K562 (cell line): Measurements from ENCODE around the gene CTSW. TPM values are rescaled to one million over a fixed set of nuclear protein-coding genes. Genes with fewer than 3 reads are reported as not detected.

Source experiments
- BRCA1 ChIP-seq, 2 experiments: fragments of 450-650 bp in 1 of 2; sonication (generic) in 1 of 2; formaldehyde crosslinking in 1 of 2; IDR thresholded peaks; 2 replicates each; pipeline versions ENCODE4 v1.5.0 to v1.6.1; 2017 to 2020; ENCODE audit warnings: mild to moderate bottlenecking in 1 of 2, missing genetic modification reagents in 1 of 2
- CBX8 ChIP-seq: fragments of 200-600 bp; sonication (generic); IDR thresholded peaks from 2 replicates; pipeline ENCODE4 v1.6.1; 2012; ENCODE audit warnings: borderline replicate concordance, mixed run types, low read depth, mild to moderate bottlenecking, moderate library complexity, mixed read lengths, low read length, control low read depth, inconsistent platforms; ENCODE audit not compliant: poor library complexity, severe bottlenecking; ENCODE audit errors: extremely low read depth
- E2F1 ChIP-seq: sonication (generic); formaldehyde crosslinking; IDR thresholded peaks from 2 replicates; pipeline ENCODE4 v1.8.1; 2023; ENCODE audit warnings: mild to moderate bottlenecking, missing genetic modification reagents, moderate library complexity
- NCOA1 ChIP-seq: fragments of 450-650 bp; IDR thresholded peaks from 2 replicates; pipeline ENCODE4 v1.6.1; 2016; ENCODE audit warnings: low read depth
- NKRF ChIP-seq: fragments of 450-650 bp; IDR thresholded peaks from 2 replicates; pipeline ENCODE4 v1.6.1; 2016; ENCODE audit warnings: borderline replicate concordance
- POLR2H ChIP-seq: IDR thresholded peaks from 2 replicates; pipeline ENCODE4 v1.6.1; 2016; ENCODE audit warnings: missing genetic modification characterization, low read depth, mild to moderate bottlenecking, control low read depth, missing compliant biosample characterization, moderate library complexity
- PYGO2 ChIP-seq: fragments of 450-650 bp; IDR thresholded peaks from 2 replicates; pipeline ENCODE4 v1.6.1; 2016; ENCODE audit warnings: mild to moderate bottlenecking, missing genetic modification characterization, moderate library complexity, missing compliant biosample characterization
- SMAD1 ChIP-seq: fragments of 150-350 bp; IDR thresholded peaks from 2 replicates; pipeline ENCODE4 v1.6.1; 2014; ENCODE audit warnings: low read length, low read depth; ENCODE audit not compliant: partially characterized antibody
- TCF7L2 ChIP-seq: fragments of 150-350 bp; IDR thresholded peaks from 2 replicates; pipeline ENCODE4 v1.6.1; 2016; ENCODE audit warnings: low read depth, mild to moderate bottlenecking, low read length, moderate library complexity
- THRB ChIP-seq: fragments of 450-650 bp; formaldehyde crosslinking; conservative IDR thresholded peaks from 2 replicates; pipeline ENCODE4 v1.4.0; 2022; ENCODE audit warnings: mild to moderate bottlenecking, missing genetic modification characterization
- ZBTB26 ChIP-seq: fragments of 450-650 bp; formaldehyde crosslinking; IDR thresholded peaks from 2 replicates; pipeline ENCODE4 v1.4.0; 2022; ENCODE audit warnings: missing genetic modification characterization
- ZNF12 ChIP-seq: sonication (generic); formaldehyde crosslinking; IDR thresholded peaks from 2 replicates; pipeline ENCODE4 v1.4.0; 2020; ENCODE audit warnings: mild to moderate bottlenecking, missing genetic modification reagents
- ZNF280B ChIP-seq: fragments of 250-450 bp; sonication (Bioruptor Pico); IDR thresholded peaks from 2 replicates; pipeline ENCODE4 v1.5.1; 2021; ENCODE audit warnings: mild to moderate bottlenecking
- polyA plus RNA-seq, 8 experiments: library from polyadenylated mRNA; depleted of rRNA in 4 of 8; stranded (reverse) in 5 of 8; unstranded in 3 of 8; fragments of >200 nt; fragmentation: Nextera tagmentation in 2 of 8; fragmentation: Illumina TruSeq in 1 of 8; extraction: Ambion mirVana in 2 of 8; extraction: Trizol in 1 of 8; gene quantifications; 2 replicates each; pipeline versions ENCODE4 v1.2.1 to v1.2.3, GENCODE V29; 2011 to 2014; ENCODE audit warnings: inconsistent platforms in 1 of 8, missing spikeins in 1 of 8
- total RNA-seq, 7 experiments: library from RNA; depleted of rRNA in 6 of 7; stranded (reverse); fragments of >200 nt in 6 of 7; fragmentation: Illumina TruSeq in 2 of 7; extraction: Trizol in 2 of 7; gene quantifications; 2 replicates each; pipeline versions ENCODE4 v1.2.1 to v1.2.3, GENCODE V29; 2011 to 2021; ENCODE audit warnings: low replicate concordance in 1 of 7

Gene CTSW
- total and polyA plus RNA-seq, 9 of the 15 experiments (the other 6 are each of a cell fraction or from before 2014, with no cell fraction given) = 0.04 TPM; not detected in 8

- TF ChIP-seq ZNF280B (CRISPR knock-in tag) = no peak
- TF ChIP-seq CBX8 = no peak
- TF ChIP-seq NKRF = peak; percentile 33; the same call in 1 of the 2 replicates
- no peak for TF ChIP-seq PYGO2 (tag)
- TF ChIP-seq SMAD1 = no peak
- TF ChIP-seq NCOA1 = no peak
- TF ChIP-seq THRB = 0 out of 2 replicates have a peak, but pooled peaks have one; percentile 34
- TF ChIP-seq TCF7L2 = no peak
- no peak for TF ChIP-seq E2F1
- peak; percentile 87 for TF ChIP-seq ZBTB26 (CRISPR knock-in tag)
- no peak for TF ChIP-seq POLR2H (tag)
- TF ChIP-seq BRCA1 (IDR thresholded peaks at IDR 0.05) = no peak
- peak; percentile 67; the same call in 1 of the 2 replicates for TF ChIP-seq BRCA1 (CRISPR knock-in tag; IDR thresholded peaks at IDR 0.05)
- no peak for TF ChIP-seq ZNF12 (CRISPR knock-in tag)
- TF ChIP-seq, all 486 proteins: peak for 9
Measured at GRCh38 chr11:65834202-65834601, 45.4 kb upstream of the CTSW start (continued).
